GM12874 (cell line): Measurements from ENCODE around the gene NID2.

Experiments used
- TF ChIP-seq, protein P1 (sequence below): IDR thresholded peaks from 2 replicates; pipeline ENCODE4 v1.5.1; 2011; ENCODE audit warnings: low read depth, mild to moderate bottlenecking, control low read depth, low read length, moderate library complexity; ENCODE audit not compliant: insufficient read depth

NID2 gene

DNA sequence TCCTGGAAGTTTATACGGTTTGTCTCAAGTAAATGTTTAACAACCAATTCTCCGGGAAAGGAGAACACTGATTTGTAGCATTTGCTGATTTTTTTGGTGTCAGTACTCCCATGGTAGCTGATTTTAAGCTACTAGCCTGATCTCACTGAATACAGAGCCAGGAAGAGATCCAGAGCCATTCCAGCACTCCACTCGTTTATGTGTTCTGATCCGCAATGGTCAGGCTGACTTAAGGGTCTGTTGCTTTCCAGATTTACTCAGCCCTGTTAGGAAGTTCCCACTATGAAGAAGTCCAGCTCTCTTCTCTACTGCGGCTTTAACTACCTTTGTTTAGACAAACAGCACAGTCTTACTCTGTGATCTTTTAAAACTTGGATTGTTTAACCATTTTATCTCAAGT lies 38.0 kb upstream of the NID2 start:
- TF ChIP-seq, protein P1, sequence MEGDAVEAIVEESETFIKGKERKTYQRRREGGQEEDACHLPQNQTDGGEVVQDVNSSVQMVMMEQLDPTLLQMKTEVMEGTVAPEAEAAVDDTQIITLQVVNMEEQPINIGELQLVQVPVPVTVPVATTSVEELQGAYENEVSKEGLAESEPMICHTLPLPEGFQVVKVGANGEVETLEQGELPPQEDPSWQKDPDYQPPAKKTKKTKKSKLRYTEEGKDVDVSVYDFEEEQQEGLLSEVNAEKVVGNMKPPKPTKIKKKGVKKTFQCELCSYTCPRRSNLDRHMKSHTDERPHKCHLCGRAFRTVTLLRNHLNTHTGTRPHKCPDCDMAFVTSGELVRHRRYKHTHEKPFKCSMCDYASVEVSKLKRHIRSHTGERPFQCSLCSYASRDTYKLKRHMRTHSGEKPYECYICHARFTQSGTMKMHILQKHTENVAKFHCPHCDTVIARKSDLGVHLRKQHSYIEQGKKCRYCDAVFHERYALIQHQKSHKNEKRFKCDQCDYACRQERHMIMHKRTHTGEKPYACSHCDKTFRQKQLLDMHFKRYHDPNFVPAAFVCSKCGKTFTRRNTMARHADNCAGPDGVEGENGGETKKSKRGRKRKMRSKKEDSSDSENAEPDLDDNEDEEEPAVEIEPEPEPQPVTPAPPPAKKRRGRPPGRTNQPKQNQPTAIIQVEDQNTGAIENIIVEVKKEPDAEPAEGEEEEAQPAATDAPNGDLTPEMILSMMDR, result no peak

DNA sequence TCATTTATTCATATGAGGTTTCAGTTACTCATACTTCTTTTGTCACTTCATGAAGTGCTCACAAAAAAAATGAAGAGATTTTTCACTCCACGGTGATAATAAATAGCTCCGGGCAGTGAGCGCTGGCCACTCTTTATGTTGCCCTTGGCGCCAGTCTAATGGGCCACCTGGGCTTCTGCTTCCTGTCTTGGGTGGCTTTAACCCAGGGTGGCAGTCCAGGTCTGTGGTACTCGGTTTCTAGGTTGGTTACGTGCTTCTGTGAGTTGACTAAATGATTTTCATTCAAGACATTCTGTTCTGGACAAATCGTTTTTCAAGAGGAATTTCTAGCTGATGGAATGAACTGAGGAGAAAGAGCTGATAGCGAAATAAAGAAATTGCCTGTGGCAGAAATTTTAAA lies 34.6 kb upstream of the NID2 start:
- TF ChIP-seq, protein P1, result no peak

DNA sequence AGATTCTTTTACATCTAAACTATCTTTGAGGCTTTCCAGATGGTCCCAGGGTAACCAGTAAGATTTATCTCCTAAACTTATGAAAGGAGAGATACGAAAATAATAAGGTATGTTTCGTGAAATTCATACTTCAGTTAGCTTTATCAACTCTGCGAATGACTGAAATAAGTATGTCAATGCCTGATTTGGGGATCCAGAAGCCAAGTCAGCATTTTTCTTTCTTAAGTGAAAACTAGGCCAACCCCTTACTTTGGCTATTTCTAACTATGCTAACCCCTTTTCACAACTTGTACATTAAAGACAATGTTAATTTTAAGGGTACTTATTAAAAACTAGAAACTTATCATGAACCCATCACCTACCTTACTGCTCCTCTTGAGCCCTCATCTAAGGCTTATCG lies 26.9 kb upstream of the NID2 start:
- TF ChIP-seq, protein P1, result no peak

DNA sequence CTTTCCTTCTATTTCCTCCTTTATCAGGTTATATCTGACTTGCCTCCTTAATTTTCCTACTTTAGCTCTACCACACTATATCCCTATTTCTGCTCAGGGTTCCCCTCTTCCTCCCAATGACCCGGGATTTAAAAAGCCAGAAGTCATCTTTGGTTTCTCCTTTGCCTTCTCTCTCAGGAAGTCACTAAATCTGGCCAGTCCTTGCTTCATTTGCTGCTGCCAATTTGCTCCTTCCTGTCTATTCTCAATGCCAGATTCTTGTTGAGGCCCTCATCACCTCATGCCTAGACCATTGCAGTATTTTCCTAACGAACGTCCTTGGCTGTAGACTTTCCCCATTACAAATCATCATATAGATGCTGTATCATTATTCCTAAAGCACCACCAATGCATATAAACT lies 26.5 kb upstream of the NID2 start:
- TF ChIP-seq, protein P1, result no peak

DNA sequence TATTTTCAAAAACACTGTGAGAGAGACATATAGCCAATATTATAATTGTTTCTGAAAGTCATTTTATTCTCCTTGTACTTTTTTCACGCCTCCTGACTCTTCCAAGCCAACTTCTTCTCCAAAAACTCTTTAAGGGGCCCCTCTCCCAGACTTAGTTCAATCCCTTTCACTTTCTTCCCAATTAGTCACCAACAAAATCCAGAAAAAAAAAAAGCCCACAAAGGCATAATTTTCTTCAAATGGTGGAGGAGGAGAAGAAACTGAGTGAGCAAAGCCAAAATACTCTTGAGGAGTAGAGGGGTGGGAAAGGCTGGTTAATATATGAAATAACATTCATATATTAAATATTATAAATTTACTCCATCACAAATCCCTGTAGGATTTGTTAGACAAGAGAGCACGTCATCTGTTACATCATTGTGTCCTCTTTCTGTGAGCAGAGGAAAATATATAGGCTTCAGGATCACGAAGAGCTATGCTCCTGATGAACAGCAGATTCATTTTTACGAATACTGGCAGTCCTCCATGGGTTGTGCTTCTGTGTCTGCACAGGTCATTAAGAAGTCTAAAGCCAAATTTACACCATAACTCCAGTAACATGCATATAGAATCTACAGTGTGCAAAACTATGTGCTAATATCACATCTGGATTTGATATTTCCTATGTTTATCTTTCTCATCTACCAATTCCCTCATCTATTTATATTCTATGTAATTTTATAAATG lies 25.9 kb upstream of the NID2 start:
- TF ChIP-seq, protein P1, result no peak

DNA sequence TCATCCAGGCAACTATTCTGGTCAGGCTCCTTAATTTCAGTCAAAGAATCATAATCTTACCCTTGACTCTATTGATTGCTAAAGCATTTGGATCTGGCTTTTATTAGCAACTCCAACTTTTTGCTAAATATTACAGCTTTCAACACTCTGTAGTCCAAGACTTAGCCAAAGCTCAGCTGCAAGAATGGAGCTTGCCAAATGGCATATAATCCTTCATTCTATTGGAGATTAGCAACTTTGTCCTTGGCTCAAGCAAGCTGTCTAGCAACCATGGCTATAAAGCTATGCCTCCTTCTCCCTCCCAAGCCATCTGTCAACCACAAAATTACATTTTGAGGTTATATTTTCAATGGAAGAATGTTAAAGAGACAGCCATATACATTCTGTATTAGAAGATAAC lies 23.1 kb upstream of the NID2 start:
- TF ChIP-seq, protein P1, result no peak

DNA sequence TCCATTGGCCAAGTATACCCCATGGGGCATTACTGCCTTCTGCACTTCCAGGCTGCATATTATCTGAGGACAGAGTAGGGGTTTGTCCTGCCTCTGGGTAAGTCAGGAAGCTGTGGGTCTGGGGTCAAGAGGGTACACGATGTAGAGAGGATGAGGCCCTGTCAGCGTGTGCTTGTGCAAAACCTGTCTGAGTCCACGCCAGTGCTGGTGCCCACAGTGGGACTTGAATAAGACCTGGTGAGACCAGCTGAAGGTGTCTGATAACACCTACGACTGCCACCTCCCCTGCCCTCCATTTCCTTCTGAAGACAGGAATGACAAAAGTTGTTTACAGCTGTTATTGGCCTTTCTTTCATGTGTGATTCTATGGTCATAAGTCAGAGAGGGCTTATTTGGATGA lies 22.1 kb upstream of the NID2 start:
- TF ChIP-seq, protein P1, result no peak
